Measurements from ENCODE around the gene KIAA1586. TPM values are rescaled to one million over a fixed set of nuclear protein-coding genes. Genes with fewer than 3 reads are reported as not detected.

The KIAA1586 gene
- total and polyA plus RNA-seq, 2 of the 13 experiments (the other 11 are each of a cell fraction or from before 2014, with no cell fraction given) = 5.5 to 16.9 TPM

DNA sequence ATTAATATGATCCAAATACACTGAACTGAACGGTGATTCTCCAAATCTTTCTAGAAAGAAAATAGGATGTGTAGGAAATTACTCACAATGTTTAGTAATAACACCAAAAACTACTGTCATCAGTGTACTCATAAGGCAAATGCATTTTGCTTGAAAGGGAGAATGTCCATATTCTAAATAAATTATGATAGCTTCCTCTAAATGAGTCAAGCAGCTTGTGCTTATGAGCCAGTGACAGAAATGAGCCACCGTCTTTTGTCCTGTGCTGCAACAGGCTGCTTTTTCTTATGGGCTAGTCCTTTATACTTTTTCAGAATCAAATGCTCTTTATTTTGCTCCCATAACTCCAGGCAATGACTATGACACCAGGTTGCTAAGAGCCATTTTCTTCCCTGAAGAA is 39.0 kb downstream of the KIAA1586 start:
- Histone ChIP-seq H3K36me3 (replicated peaks in 1 of 2; ENCODE audit: control insufficient read depth in 1 of 2, insufficient read depth in 2 of 2, low read length in 2 of 2) (no peaks in the 10 kb centered on the region), H3K9me3 (ENCODE audit: low read length) (no peaks in the 10 kb centered on the region), H3K79me2 (ENCODE audit: insufficient read depth, low read length) (no peaks in the 10 kb centered on the region), H3K4me2 (ENCODE audit: low read depth, low read length) (no peak overlapping the region), H3K27me3 (ENCODE audit: control insufficient read depth in 1 of 2, insufficient read depth in 2 of 2, low read length in 2 of 2) (no peaks in the 10 kb centered on the region), H3K27ac (ENCODE audit: extremely low read length, insufficient read depth, low read length) (no peak overlapping the region), H2AFZ (ENCODE audit: low read length) (no peak overlapping the region), H3K9ac (ENCODE audit: insufficient read depth, low read depth, low read length) (no peak overlapping the region), H3K4me1 (ENCODE audit: insufficient read depth, low read length) (peaks cover 32% of the 10 kb centered on the region), H3K4me3 (replicated peaks in 1 of 3; ENCODE audit: insufficient read depth in 1 of 3, low read depth in 2 of 3, low read length in 3 of 3) (no peak overlapping the region), H4K20me1 (ENCODE audit: insufficient read depth, low read length) (no peaks in the 10 kb centered on the region)
- POLR2A ChIA-PET = no interaction called here
- 98% methylated on average over 2 of the region's 2 CpGs for WGBS (ENCODE audit: low lambda C conversion rate)
- intact Hi-C loops (cut with micrococcal nuclease; ENCODE audit: unreplicated experiment) = no loop called here
- no peak for ATAC-seq
- DNase-seq (ENCODE audit: low spot score) = no peak
- CTCF ChIA-PET (ENCODE audit: low intra/inter-chr PET ratio, low total read pairs) = no interaction called here
- FAIRE-seq = no peak
- TF ChIP-seq ZNF619 (CRISPR knock-in tag; IDR thresholded peaks at IDR 0.05) (no peak), ZNF496 (CRISPR knock-in tag; IDR thresholded peaks at IDR 0.05; ENCODE audit: insufficient replicate concordance) (no peak), RFX1 (IDR thresholded peaks at IDR 0.05) (no peak), USF2 (IDR thresholded peaks at IDR 0.05; ENCODE audit: low read depth, low read length) (no peak), USF2 (CRISPR knock-in tag; IDR thresholded peaks at IDR 0.05; ENCODE audit: borderline replicate concordance) (no peak), CENPT (CRISPR knock-in tag; IDR thresholded peaks at IDR 0.05; ENCODE audit: low read depth) (no peak), AGO1 (IDR thresholded peaks at IDR 0.05; ENCODE audit: low read depth, low read length, poor library complexity, severe bottlenecking) (no peak), ZNF143 (CRISPR knock-in tag; IDR thresholded peaks at IDR 0.05) (no peak), SP5 (CRISPR knock-in tag; IDR thresholded peaks at IDR 0.05; ENCODE audit: borderline replicate concordance, low read depth) (no peak), ZNF558 (CRISPR knock-in tag; IDR thresholded peaks at IDR 0.05; ENCODE audit: borderline replicate concordance) (no peak), ZSCAN22 (CRISPR knock-in tag; IDR thresholded peaks at IDR 0.05) (no peak), ZNF431 (CRISPR knock-in tag; IDR thresholded peaks at IDR 0.05; ENCODE audit: borderline replicate concordance, low read depth) (no peak), ZNF761 (CRISPR knock-in tag; conservative IDR thresholded peaks at IDR 0.05) (no peak), FOXK1 (CRISPR knock-in tag; IDR thresholded peaks at IDR 0.05; ENCODE audit: borderline replicate concordance, low read depth) (no peak), POLR2A (IDR thresholded peaks at IDR 0.05; ENCODE audit: insufficient read depth in 1 of 2, low read depth in 2 of 2, low read length in 2 of 2) (no peak), TBX3 (IDR thresholded peaks at IDR 0.05; ENCODE audit: borderline replicate concordance) (no peak), ZNF850 (CRISPR knock-in tag; conservative IDR thresholded peaks at IDR 0.05) (no peak)
- TF ChIP-seq, protein P1, sequence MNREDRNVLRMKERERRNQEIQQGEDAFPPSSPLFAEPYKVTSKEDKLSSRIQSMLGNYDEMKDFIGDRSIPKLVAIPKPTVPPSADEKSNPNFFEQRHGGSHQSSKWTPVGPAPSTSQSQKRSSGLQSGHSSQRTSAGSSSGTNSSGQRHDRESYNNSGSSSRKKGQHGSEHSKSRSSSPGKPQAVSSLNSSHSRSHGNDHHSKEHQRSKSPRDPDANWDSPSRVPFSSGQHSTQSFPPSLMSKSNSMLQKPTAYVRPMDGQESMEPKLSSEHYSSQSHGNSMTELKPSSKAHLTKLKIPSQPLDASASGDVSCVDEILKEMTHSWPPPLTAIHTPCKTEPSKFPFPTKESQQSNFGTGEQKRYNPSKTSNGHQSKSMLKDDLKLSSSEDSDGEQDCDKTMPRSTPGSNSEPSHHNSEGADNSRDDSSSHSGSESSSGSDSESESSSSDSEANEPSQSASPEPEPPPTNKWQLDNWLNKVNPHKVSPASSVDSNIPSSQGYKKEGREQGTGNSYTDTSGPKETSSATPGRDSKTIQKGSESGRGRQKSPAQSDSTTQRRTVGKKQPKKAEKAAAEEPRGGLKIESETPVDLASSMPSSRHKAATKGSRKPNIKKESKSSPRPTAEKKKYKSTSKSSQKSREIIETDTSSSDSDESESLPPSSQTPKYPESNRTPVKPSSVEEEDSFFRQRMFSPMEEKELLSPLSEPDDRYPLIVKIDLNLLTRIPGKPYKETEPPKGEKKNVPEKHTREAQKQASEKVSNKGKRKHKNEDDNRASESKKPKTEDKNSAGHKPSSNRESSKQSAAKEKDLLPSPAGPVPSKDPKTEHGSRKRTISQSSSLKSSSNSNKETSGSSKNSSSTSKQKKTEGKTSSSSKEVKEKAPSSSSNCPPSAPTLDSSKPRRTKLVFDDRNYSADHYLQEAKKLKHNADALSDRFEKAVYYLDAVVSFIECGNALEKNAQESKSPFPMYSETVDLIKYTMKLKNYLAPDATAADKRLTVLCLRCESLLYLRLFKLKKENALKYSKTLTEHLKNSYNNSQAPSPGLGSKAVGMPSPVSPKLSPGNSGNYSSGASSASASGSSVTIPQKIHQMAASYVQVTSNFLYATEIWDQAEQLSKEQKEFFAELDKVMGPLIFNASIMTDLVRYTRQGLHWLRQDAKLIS (CRISPR knock-in tag; IDR thresholded peaks at IDR 0.05) = no peak
- BruUV-seq (replicated peaks) = no TSS peak
- in situ Hi-C loops (cut with HindIII; ENCODE audit: extremely low pct_ligation_motif_present, low pct_unique_long_range_greater_than_20kb) = no loop called here
